CD4-positive, alpha-beta T cell treated with Interleukin-17A for 1 hour (primary cell): ENCODE measurements around the gene TCF19.
A peak's percentile ranks its signal among the peaks of the same experiment; 100 is the strongest.
"Not testable (repeated sequence)": the region's sequence is repeated elsewhere in the genome, so short reads cannot be mapped to it uniquely, and the experiment has no call there.

Experiments
- DNase-seq: peaks from one replicate; pipeline ENCODE4 v3.0.0-alpha.2; 2020

Gene TCF19

DNA sequence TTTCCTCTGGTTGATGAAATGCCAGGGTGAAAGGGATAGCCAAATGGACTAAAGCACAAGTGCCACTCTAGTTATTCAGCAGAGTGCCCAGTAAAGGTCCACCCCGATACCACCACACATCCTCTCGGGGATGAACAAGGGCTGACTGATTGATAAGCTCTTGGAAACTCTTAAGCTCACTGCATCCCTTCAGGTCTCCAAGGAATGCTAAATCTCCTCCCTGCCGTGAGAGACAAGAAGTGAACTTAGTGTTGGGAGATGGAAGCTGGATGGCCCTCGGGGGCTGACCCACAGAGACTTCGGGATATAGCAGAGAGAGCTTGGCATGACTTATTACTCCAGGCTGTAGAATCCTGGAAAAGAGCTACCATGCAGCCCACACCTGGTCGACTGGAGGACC lies 25.5 kb downstream of the TCF19 start:
- DNase-seq = not testable (repeated sequence)

DNA sequence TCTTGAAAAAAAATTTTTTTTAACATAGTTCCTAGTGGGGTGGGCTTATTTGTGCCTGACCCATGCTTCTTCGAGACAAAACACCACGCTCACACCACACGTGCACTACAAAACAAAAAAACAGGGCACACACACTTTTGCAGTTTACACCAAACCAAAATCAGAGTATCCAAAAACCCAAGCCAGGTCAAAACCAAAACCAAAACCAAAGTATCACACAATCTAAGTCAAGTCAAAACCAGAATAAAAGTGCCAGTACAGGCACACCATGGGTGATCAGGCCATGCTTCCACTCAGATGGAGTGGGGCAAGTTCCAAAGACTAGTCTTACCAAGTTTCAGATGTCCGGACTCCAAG lies 27.3 kb downstream of the TCF19 start:
- not testable (repeated sequence) for DNase-seq

DNA sequence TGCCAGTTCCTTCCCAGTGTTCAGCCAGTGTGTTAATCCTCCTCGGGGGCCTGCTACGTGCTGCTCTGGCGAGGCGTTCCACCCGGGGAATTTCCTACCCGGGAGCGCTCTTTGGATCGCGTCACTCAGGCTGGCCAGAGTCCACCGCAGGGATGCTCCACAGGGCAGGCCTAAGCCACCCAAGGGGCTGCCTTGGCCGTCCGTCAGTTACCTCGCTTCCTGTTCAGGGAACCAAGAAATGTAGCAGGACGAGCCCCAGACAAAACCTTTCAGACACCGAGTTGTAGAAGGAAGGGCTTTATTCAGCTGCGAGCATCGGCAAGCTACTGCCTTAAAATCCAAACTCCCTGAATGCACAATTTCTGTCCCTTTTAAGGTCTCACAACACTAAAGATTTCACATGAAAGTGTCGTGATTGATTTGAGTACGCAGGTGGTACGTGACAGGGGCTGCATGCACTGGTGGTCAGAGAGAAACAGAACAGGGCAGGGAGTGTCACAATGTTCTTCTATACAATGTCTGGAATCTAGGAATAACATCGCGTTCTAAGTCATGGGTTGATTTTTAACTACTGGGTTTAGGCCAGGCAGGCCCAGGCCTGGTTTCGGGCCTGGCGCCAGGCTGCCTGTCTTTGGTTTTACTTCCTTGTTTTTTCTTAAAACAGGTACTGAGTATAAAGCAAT lies 27.8 kb downstream of the TCF19 start:
- no peak for DNase-seq

DNA sequence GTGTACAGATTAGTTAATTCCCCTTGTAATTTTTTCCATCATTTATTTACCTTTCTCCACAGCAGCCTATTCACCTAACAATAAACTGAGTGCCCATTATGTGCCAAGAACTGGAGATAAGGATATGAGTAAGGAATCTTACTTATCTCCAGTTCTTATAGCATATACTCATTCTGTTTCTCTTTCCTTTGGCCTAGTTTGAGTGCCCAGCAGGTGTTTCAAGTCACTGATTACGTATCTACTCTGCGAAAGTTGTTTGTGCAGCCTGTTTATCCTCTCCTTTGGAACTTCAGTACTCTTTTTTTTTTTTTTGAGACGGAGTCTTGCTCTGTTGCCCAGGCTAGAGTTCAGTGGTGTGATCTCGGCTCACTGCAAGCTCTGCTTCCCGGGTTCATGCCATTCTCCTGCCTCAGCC lies 29.4 kb downstream of the TCF19 start:
- no peak for DNase-seq

DNA sequence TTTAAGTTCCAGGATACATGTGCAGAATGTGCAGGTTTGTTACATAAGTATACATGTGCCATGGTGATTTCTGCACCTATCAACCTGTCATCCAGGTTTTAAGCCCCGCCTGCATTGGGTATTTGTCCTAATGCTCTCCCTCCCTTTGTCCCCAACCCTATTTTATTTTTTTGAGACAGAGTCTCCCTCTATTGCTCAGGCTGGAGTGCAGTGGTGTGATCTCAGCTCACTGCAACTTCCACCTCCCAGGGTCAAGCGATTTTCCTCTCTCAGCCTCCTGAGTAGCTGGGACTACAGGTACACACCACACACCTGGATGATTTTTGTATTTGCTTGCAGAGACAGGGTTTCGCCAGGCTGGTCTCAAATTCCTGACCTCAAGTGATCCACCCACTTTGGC lies 30.8 kb downstream of the TCF19 start:
- not testable (repeated sequence) for DNase-seq

DNA sequence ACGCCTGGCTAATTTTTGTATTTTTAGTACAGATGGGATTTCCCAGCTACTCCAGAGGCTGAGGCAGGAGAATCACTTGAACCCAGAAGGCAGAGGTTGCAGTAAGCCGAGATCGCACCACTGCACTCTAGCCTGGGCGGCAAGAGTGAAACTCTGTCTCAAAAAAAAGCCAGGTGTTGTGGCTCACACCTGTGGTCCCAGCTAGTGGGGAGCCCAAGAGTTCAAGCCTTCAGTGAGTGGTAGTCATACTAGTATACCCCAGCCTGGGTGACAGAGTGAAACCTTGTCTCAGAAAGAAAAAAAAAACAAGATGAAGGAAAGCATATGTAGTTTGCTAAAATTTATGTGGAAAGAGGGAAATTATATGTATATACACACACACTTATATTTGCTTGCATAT lies 32.1 kb downstream of the TCF19 start:
- no peak for DNase-seq

DNA sequence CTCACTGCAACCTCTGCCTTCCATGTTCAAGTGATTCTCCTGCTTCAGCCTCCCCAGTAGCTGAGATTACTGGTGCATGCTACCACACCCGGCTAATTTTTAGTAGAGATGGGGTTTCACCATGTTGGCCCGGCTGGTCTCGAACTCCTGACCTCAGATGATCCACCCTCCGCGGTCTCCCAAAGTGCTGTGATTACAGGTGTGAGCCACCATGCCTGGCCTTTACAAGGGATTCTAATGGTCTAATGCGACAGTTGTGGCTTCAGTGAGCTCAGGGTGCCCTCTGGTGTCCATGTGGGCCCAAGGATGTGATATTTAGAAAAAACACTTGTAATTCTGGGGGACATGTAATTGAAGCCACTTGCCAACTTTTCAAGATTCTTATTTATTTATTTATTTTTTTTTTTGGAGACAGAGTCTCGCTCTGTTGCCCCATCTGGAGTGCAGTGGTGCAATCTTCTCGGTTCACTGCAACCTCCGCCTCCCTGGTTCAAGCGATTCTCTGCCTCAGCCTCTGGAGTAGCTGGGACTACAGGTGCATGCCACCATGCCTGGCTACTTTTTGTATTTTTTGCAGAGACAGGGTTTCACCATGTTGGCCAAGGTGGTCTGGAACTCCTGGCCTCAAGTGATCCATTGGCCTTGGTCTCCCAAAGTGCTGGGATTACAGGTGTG lies 34.2 kb downstream of the TCF19 start:
- DNase-seq = peak; percentile 77

DNA sequence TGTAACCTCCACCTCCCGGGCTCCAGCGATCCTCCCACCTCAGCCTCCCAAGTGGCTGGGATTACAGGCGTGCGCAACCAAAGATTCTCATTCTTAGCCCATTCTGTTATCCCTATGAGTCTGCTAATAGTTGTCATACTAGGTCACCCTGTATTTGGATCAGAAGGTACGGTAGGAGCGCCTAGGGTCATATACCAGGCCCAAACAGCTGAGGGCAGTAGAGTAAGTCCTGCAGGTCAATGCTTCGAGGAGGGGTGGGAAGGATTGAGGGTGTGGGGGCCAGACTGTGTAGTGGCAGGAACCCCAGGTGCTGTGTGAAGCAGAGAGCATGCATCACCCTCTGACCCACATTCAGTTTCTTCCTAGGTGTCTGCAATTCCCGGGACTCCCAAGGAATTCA lies 34.8 kb downstream of the TCF19 start:
- no peak for DNase-seq

DNA sequence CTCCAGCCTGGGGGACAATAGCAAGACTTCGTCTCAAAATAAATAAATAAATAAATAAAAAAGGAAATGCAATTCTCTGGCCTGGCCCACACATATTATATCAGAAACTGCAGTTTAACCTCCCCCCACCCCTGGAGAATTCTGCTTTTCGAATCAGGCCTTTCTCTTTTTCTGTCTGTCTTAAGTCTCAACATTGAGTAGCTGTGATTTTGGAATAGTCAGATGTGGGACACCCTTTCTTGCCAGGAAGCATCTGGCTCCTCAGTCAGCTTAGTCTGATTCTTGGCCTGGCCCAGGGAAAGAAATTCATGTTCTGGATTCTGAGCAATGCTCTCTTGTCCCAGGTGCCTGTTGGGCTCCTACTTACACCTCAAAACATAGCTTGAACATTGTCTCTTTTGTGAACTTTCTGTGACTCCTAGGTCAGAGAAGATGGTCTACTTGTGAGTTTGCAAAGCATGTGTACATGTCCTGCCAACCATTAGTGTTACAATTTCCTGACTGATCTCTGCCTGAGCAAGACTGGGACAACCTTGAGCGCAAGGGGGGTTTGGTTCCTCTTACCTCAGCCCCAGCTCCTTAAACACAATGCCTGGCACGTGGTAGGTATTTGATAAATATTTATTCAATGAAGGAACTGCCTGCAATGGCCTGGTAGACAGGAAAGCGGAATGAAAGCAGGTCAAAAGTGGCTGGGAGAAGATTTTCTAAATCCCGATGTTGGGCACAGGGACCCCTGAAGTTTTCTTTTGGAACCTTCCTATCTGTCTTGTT lies 35.9 kb downstream of the TCF19 start:
- DNase-seq = no peak

DNA sequence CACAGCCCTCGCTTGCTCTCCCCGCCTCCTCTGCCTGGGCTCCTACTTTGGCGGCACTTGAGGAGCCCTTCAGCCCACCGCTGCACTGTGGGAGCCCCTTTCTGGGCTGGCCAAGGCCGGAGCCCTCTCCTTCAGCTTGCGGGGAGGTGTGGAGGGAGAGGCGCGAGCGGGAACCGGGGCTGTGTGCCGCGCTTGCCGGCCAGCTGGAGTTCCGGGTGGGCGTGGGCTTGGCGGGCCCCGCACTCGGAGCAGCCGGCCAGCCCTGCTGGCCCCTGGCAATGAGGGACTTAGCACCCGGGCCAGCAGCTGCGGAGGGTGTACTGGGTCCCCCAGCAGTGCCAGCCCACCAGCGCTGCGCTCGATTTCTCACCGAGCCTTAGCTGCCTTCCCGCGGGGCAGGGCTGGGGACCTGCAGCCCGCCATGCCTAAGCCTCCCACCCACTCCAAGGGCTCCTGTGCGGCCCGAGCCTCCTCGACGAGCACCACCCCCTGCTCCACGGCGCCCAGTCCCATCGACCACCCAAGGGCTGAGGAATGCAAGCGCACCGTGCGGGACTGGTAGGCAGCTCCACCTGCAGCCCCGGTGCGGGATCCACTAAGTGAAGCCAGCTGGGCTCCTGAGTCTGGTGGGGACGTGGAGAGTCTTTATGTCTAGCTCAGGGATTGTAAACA lies 37.1 kb downstream of the TCF19 start:
- DNase-seq = not testable (repeated sequence)

DNA sequence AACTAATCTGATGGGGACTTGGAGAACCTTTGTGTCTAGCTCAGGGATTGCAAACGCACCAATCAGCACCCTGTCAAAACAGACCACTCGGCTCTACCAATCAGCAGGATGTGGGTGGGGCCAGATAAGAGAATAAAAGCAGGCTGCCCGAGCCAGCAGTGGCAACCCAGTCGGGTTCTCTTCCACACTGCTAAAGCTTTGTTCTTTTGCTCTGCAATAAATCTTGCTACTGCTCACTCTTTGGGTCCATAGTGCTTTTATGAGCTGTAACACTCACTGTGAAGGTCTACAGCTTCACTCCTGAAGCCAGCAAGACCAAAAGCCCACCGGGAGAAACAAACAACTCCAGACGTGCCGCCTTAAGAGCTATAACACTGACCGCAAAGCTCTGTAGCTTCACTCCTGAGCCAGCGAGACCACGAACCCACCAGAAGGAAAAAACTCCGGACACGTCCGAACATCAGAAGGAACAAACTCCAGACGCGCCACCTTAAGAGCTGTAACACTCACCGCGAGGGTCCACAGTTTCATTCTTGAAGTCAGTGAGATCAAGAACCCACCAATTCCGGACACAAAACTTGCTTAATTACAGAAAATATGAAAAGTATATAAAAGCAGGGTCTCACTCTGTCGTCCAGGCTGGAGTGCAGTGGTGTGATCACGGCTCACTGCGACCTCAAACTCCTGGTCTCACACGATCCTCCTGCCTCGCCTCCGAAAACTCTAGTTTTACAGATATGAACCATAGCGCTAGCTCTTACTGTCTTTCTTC lies 38.0 kb downstream of the TCF19 start:
- peak; percentile 43 for DNase-seq

DNA sequence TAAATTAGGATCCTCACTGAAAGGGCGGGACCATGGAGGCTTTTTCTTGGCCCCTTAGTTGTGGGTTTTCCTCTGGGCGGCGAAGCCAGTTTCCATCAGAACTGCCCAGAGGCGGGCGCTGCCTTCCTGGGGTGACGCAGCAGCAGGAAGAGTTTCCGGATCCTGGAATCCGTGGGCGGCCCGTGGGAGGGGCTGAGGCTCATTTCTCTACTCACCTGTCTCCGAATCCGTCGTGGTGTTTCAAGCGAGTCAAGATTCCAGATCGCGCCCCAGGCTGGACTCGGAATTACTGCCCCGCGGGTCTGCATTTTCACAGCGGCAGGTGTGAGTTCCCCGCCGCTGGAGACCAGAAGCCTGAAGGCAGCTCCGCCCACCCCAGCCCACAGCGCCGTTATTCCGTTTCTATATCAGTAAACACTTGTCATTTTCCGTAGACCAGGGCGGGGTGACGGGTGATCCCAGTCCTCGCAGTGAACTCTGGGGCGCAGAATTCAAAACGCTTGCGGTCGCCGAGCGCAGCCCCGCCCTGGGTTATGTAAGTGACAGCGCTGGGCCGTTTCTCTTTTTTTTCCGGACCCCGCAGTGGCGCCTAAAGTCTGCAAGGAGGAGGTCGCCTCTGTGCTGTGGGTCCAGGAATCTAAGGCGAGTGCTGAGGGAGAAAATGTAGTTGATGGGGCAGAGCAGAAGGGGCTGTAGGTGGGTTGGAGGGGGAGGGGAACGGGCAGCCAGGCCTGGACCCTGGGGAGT lies 39.3 kb downstream of the TCF19 start:
- peak; percentile 97 for DNase-seq

DNA sequence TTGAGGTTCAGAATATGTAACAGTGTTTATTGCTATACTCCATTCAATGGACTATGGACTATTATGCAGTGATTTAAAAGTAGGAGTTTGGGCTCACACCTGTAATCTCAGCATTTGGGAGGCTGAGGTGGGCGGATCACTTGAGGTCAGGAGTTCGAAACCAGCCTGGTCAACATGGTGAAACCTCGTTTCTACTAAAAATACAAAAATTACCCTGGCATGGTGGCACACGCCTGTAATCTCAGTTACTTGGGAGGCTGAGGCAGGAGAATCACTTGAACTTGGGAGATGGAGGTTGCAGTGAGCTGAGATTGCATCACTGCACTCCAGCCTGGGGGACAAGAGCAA lies 40.7 kb downstream of the TCF19 start:
- not testable (repeated sequence) for DNase-seq

DNA sequence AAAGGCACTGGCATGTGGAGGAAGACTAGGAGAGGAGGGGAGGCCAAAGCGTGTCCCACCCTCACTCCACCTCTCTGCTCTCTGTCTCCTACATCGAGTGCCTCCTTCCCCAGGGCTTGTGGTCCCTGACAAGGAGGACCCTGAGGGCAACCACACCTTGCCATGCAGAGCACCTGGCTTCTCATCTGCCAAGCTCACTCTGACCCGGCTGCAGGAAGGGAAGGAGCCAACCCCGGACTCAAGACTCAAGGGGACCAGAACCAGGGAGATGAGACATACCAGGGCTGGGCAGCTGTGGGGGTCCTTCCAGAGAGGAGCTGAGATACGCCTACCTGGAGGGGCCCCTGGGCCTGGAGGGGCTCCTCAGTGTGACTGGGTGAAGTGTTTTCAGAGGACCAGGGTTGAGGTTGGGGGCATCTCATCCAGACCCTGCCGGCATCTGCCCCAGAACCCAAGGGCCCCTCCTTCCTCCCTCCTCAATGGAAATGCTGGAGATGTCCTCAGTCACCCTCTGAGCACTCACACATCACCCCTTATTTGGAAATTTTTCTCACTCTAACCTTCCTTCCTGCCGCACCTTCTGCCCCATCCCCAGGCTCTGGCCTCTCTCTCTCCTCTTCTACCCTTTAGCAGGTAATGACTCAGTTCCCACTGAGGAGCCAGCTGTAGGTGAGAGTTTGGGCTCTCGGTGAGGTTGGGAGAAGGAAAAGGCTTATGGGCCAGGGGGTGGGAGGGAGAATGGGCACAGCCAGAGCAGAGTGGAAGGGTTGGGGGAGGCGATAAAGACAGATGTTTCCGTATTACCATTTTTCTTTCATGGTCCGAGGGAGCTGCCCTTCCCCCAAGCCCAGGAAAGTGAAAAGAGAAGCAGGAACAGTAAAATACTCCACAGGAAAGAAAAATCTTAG lies 44.1 kb downstream of the TCF19 start:
- peak; percentile 35 for DNase-seq

DNA sequence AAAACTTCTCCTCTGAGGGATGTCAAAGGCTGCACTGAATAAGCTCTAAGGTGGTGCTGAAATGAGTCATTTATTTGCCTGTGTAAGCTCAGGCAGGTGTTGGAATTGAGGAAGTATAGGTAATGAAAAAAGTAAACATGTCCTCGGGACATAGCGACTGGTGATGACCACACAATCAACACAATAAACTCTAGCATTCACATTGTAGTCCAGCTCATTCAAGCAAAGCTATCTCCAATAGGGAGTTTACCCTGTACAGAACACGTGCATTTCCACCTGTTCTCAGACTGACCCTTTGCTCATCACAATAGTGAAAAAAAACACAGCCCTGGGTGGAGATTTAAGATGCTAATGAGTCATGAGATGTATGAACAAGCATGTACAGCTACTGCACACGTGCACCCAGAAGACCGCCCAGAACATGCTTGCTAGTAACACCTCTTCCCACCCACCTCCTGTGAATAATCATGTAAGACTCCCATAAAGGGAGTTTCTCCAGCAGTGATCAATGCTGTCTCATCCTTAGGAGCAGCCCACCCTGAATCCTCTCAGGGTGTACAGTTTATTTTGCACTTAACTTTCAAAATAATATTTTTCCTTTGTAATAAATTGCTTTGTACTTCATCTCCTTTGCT lies 45.1 kb downstream of the TCF19 start:
- peak; percentile 72 for DNase-seq

DNA sequence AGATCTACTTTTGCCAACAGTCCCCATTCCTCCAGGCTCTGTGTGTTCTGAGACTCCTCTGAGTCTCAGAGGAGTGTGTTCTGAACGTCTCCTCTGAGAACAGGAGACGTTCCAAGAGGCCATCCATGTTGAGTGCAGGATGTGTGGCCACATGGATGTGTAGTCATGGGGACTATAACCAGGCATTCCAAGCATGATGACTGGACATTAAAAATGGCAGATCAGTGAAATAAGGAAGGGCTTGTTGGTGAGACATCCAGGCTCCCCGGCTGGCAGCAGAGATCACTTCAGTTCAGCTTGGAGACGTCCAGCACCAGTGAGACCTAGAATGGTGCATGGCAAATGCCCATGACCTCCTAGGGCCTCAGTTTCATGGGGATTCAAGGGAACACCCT lies 46.4 kb downstream of the TCF19 start:
- no peak for DNase-seq

DNA sequence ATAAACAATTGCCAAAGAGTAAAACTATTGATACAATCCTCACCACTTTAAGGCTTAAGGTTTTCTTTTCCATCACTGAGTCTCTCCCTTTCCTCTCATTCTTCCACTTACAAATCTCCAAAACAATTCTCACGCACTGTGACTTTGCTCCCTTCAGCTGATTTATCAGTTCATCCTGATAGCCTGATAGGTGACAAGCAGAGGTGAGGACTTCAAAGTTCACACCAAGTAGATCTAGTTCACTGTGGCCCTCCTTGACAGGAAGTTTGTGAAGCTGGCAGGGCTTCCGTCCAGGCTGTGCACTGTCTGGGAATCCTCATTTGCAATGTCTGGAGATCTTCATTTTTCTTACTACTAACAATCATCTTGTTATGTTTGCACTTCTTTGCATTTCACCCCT lies 47.2 kb downstream of the TCF19 start:
- no peak for DNase-seq

DNA sequence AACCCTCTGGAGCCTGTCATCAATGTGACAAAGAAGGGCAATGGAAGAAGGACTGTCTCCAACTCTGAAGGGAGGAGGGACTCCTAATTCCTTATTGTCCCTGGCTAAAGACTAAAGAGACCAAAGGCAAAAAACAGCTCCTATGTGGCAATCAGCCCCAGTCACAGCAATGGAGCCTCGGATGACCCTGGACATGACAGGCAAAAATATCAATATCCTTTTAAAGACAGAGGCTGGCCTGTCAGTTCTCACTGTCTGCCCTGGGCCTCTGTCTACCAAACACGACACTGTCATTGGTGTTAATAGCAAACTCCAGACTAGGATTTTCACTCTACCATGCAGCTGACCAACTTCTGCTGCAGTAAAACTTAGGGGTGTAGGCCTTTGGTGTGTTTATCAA lies 50.1 kb downstream of the TCF19 start:
- DNase-seq = no peak

DNA sequence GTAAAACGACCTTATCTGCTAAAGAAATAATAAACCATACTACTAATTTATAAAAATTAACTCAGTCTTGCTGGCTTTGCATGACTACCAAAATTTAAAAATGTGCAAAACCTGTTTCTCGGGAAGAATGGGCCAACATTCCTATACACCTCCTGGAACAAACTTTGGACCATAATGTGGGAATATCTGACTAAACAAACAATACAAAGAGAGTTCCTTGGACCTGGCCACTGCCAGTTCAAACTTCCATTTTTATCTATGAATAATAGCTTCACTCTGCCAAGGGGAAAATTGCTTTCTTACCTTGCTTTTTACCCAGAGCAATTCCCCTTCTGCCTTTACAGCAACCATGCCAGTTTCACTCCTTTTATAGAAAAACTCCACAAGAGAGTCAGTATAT lies 50.7 kb downstream of the TCF19 start:
- DNase-seq = no peak

DNA sequence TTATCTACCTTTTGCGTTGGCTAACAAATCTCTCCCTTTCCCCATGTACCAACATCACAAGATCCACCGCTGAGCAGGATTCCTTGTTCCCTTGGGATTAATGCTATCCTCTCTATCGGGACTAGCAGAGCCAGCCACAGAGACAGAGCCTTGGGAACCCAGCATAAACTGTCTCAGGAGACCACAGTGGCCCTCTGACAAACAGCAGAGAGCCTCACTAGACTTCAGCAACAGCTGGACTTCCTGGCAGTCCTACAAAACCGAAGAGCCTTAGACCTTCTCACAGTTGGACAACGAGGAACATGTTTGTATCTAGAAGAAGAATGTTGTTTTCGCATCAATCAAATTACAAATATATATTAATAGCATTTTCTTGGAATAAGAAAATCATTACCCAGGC lies 51.7 kb downstream of the TCF19 start:
- no peak for DNase-seq
